Right lobe of liver (tissue), 6 donors: Measurements from ENCODE around the gene OLIG3. TPM values are rescaled to one million over a fixed set of nuclear protein-coding genes. Genes with fewer than 3 reads are reported as not detected.

ENCODE experiments used
- ATAC-seq, 4 donors: fragments of 200-7000 bp; cut with Tn5 transposase; one replicate each; pipeline ENCODE4 v1.9.1; 2020; ENCODE audit warnings: mild to moderate bottlenecking in 4 of 4, moderate library complexity in 4 of 4
- DNase-seq, 3 donors: peaks; one replicate each; pipeline ENCODE4 v3.0.0-alpha.2; 2020
- H3K27ac ChIP-seq, 3 donors: fragments of 200-600 bp; one replicate each; pipeline ENCODE4 v1.8.0; 2022
- H3K27me3 ChIP-seq, 2 donors: fragments of 200-600 bp; one replicate each; pipeline ENCODE4 v1.8.0; 2022
- H3K36me3 ChIP-seq, 4 donors: fragments of 200-600 bp; sonication (generic) in 1 of 4; one replicate each; pipeline versions ENCODE4 v1.5.1 to v1.8.0; 2017 to 2022; ENCODE audit warnings: control low read depth in 1 of 4
- H3K4me1 ChIP-seq, 4 donors: fragments of 200-600 bp; sonication (generic) in 1 of 4; one replicate each; pipeline versions ENCODE4 v1.5.1 to v1.8.0; 2017 to 2022; ENCODE audit warnings: control low read depth in 1 of 4
- H3K4me3 ChIP-seq, 3 donors: fragments of 200-600 bp; one replicate each; pipeline ENCODE4 v1.8.0; 2022
- H3K9me3 ChIP-seq, 4 donors: fragments of 200-600 bp; sonication (generic) in 1 of 4; one replicate each; pipeline versions ENCODE4 v1.5.1 to v1.8.0; 2017 to 2022; ENCODE audit warnings: control low read depth in 1 of 4
- CTCF ChIP-seq, 4 donors: fragments of 200-600 bp in 3 of 4; fragments of 450-650 bp in 1 of 4; IDR thresholded peaks; one replicate each; pipeline versions ENCODE4 v1.5.1 to v1.8.0; 2016 to 2022; ENCODE audit warnings: antibody characterized with exemption in 4 of 4, mild to moderate bottlenecking in 2 of 4
- POLR2A ChIP-seq: fragments of 450-650 bp; IDR thresholded peaks from one replicate; pipeline ENCODE4 v1.6.1; 2017; ENCODE audit warnings: antibody characterized with exemption, mild to moderate bottlenecking
- WGBS: methylation state at CpG from one replicate; pipeline ENCODE4 v1.1.6; 2018; ENCODE audit warnings: low coverage, low lambda C conversion rate; ENCODE audit not compliant: insufficient coverage; ENCODE audit errors: missing lambda C conversion rate; 5-methylcytosine and 5-hydroxymethylcytosine counted together
- intact Hi-C, 2 donors: fragments of 100-400 bp; cut with DNase I; formaldehyde crosslinking; loops; one replicate each; pipeline versions ENCODE4 v1.11.2 to v1.14.1; 2022
- total RNA-seq, 6 experiments: library from RNA; depleted of rRNA in 2 of 6; stranded (reverse); fragments of >200 nt in 2 of 6; fragmentation: NEBNext Ultra II Directional in 3 of 6; extraction: Animal tissue kit (Norgen Biotek cat#: 25700) in 3 of 6; gene quantifications; one replicate each; pipeline versions ENCODE4 v1.1.0 to v1.2.4, GENCODE V29; 2016 to 2023
- donor health status: DM: no; HTN: yes; CAD: no.
- donor health status: DM: no; HTN: no; CAD: no.
- donor health status: DM: no; HTN: no; CAD: no.
- donor health status: DM: no; HTN: yes; CAD: no.
- donor health status: DM: no; HTN: yes; CAD: no.

The OLIG3 gene
- total RNA-seq, 6 experiments from 2014 or later = not detected

GRCh38 chr6:137490961-137491360 is 3.2 kb downstream of the OLIG3 start:
- Histone ChIP-seq H3K36me3 (no peaks in the 10 kb centered on the region), H3K27me3 (peaks cover 33 to 69% of the 10 kb centered on the region in 2 donors), H3K4me3 (no peak overlapping the region), H3K27ac (no peak overlapping the region), H3K4me1 (no peaks in the 10 kb centered on the region), H3K9me3 (no peaks in the 10 kb centered on the region)
- 79% methylated on average over 3 of the region's 4 CpGs for WGBS
- DNase-seq = no peak
- intact Hi-C loops = no loop called here
- TF ChIP-seq CTCF (IDR thresholded peaks at IDR 0.05) (no peak), POLR2A (no peak)
- no peak for ATAC-seq

GRCh38 chr6:137490006-137490905 is 3.9 kb downstream of the OLIG3 start:
- no peaks in the 10 kb centered on the region for H3K9me3 ChIP-seq
- H3K27ac ChIP-seq = no peak overlapping the region
- intact Hi-C loops = no loop called here
- TF ChIP-seq POLR2A (no peak), CTCF (IDR thresholded peaks at IDR 0.05) (no peak)
- H3K4me1 ChIP-seq = no peaks in the 10 kb centered on the region
- DNase-seq = no peak
- H3K36me3 ChIP-seq = no peaks in the 10 kb centered on the region
- H3K27me3 ChIP-seq = peaks cover 28 to 64% of the 10 kb centered on the region in 2 donors
- ATAC-seq = no peak
- 22% methylated on average over 19 of the region's 19 CpGs for WGBS
- no peak overlapping the region for H3K4me3 ChIP-seq

GRCh38 chr6:137489046-137490005 is 4.9 kb downstream of the OLIG3 start:
- Histone ChIP-seq H3K4me1 (no peaks in the 10 kb centered on the region), H3K4me3 (no peak overlapping the region), H3K27me3 (peaks cover 28 to 55% of the 10 kb centered on the region in 2 donors), H3K27ac (no peak overlapping the region), H3K9me3 (no peaks in the 10 kb centered on the region), H3K36me3 (no peaks in the 10 kb centered on the region)
- DNase-seq = no peak
- intact Hi-C loops = no loop called here
- ATAC-seq = no peak
- TF ChIP-seq POLR2A = no peak
- no peak for TF ChIP-seq CTCF (IDR thresholded peaks at IDR 0.05)
- 9% methylated on average over 16 of the region's 47 CpGs for WGBS

- Histone ChIP-seq H3K4me1 (no peaks in the 10 kb centered on the region), H3K36me3 (no peaks in the 10 kb centered on the region), H3K27ac (no peak overlapping the region), H3K9me3 (no peaks in the 10 kb centered on the region), H3K4me3 (no peak overlapping the region), H3K27me3 (peaks cover 27 to 47% of the 10 kb centered on the region in 2 donors)
- no peak for TF ChIP-seq CTCF (IDR thresholded peaks at IDR 0.05)
- 4% methylated on average over 21 of the region's 73 CpGs for WGBS
- intact Hi-C loops = no loop called here
- DNase-seq = no peak
- ATAC-seq = no peak
Observed at GRCh38 chr6:137488150-137489045, 5.8 kb downstream of the OLIG3 start.
